NCI-H2227 (cell line): ENCODE data around the gene KIF1A.

Source experiments
- DNase-seq: peaks from one replicate; lab custom pipeline; 2025; ENCODE audit not compliant: unreplicated experiment; lab: John Stamatoyannopoulos, UW

The KIF1A gene

DNA sequence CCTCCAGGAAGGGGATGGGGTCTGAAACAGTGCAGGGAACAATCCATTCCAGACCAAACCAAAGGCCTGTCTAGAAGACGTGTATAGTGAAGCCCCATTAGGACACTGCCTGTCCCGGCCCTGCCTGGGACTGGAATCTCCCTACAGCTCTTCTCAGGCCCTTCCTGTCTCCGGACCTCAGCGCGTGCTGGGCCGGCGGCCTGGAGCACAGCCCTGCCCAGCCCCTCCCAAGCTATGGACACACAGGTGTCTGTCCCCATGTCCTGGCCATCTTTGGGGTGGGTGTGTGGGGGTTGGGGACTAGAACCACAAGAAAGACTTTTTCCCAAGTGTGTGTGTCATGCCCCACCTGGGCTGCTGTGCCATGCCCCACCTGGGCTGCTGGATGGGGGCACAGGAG, 51.8 kb downstream of the KIF1A start:
- no peak for DNase-seq

DNA sequence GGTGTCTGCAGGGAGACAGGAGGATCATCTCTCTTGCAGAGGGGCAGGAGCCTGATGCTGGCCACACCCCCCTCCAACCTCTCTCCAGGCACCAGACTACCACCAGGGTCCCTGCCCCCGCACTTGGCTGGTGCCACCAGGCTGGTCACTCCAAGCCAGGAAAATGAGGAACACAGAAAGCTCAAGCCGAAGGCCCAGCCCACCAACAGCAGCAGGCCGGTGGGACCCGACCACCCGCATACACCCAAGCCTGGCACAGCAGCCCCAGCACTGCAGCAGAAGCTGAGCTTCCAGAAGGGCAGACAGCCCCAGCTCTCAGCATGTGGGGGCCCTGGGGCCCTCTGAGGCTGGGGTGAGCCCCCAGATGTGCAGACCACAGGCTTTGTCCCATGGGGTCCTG, 52.7 kb downstream of the KIF1A start:
- no peak for DNase-seq

DNA sequence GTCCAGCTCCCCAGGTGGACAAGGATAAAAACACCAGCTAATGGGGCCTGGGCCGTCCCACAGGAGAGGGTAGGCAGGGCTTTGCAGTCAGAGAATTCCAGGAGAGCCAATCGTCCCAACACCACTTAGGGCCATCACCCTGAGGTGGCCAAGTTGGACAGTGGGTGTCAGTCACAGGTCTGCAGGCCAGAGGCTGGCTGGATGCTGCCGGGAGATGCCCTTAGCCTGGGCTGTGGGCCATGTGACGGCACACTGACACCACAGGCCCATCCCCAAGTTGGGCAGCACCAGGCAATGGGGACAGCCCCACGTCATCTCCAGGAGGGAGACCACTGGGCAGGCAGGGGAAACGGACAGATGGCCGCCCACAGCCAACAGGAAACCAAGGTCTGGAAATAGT, 53.9 kb downstream of the KIF1A start:
- no peak for DNase-seq

DNA sequence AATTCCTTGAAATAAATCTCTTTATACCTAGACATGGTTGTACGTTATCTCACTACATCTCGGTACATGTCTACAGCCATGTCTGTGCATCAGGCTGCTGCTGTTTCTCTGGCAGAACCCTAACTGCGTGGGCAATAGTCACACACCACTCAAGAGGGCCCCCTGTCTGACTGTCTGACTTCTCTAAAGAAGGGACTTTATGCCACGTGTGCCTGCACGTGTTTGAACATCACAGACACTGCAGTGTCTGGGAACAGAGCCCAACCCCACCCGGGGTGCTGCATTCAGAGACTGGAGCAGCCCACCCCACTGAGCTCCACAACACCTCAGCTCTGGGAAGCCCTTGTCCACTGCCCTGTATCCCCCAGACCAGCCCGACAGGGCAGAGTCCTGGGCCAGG, 55.0 kb downstream of the KIF1A start:
- no peak for DNase-seq

DNA sequence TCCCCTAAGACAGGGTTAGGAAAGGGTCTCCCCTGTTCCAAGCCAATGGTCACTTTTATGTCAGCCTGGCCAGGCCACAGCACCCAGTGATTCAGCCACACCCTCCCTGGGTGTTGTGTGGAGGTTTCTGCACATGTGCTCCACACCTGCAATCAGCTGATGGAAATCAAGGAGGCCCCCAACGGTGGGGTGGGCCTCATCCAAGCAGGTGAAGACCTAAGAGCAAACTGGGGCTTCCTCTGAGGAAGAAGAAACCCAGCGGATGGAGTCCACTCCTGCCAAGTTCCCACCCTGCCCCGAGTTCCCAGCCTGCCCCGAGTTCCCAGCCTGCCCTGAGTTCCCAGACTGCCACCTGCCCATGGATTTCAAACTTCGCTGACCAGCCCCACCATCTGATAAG, 55.4 kb downstream of the KIF1A start:
- DNase-seq, result no peak

DNA sequence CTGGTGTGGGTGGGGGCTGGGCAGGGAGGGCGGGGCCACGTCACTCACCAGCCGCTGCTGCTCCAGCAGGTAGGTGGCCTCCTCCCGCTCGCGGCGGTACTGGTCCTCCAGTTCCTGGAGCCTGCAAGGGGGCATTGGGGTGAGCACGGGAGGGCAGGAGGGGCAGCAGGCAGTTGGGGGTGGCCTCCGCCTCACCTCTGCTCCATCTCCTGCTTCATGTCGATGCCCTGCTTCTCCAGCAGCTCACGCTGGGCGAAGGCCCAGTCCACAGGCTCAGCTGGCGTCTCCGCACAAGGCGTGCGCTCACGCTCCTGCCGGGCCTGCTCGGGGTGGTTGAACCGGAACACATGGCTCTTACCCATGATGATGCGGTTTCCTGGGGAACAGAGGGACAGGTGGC, 57.0 kb downstream of the KIF1A start:
- DNase-seq, result no peak

DNA sequence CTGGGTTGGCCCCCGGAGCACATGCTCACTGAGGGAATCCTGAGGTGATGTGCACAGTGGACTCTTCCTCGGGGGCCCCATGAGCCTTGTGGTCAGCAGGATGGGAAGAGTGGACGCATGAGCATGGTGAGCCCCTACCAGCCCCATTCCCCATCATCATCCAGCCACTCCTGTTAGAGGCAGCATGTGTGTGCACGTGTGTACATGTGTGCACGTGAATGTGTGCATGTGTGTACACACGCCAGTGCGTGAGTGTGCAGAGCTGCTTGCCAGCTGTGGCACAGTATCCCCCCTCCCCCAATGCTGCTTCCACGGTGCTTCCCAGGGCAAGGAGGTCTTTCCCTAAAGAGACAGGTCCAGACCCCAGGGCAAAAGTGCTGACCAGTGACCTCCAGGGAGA, 57.8 kb downstream of the KIF1A start:
- DNase-seq, result no peak

DNA sequence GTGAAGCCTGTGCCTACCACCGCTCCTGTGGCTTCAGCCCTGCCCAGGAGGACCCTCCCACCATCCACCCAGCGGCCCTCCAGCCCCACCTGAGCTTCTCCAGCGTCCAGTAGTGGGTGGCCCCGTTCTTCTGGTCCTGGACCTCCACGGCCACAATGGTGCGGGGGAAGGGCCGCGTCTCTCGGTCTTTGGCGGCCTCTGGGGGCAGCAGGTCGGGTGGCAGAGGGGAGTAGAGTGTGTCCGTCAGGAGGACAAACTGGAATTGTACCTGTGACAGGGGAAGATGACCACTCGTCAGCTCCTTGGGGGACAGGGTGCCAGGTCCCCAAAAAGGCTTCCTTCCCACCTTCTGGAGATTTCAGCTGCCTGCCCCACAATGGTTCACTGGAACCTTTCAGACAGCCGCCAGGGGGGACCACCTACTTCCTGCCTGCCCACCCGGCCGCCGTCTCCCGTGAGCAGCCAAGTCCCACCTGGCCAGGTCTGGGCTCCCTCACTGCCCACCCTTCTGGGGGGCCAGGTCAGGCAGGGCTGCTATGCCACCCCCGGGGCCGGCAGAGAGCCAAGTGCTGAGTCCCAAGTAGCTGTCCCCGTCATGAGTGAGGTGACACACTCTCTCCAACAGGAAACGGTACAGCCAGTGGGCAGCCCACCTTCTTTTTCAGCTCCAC, 59.3 kb downstream of the KIF1A start:
- DNase-seq, result peak; percentile 31

DNA sequence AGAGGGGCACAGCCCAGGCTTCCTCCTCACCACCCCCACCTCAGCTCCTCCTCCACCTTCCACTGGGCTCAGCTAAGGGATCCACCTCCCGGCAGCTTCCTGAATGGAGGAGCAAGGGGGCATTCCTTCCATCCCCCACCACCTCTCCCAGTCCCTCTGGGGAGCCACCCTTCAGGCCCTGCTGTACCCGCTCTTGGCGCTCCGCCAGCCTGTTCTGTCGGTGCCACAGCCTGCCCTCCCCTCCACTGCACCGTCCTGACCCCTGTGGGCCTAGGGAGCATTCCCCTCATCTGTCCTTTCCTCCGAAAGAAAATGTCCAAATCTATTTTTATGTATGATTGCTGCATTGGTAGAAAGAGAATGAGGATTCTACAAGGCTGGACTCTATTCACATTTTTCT, 59.9 kb downstream of the KIF1A start:
- peak; percentile 44 for DNase-seq

DNA sequence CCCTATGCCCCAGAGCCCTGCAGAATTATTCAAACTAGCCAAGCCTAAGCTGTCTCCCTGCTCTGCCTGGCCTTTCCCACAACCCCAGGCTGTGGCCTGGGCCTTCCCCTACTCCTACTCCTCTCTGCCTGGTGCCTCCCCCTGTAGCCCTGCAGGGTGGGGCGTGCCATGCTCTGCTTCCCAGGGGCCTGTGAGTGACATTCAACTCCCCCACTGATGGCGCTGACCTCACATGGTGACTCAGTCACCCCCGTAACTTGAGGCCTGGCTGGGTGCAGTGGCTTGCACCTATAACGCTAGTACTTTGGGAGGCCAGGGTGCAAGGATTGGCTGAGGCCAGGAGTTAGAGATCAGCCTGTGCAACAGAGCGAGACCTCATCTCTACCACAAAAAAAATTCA, 60.6 kb downstream of the KIF1A start:
- DNase-seq, result no peak

DNA sequence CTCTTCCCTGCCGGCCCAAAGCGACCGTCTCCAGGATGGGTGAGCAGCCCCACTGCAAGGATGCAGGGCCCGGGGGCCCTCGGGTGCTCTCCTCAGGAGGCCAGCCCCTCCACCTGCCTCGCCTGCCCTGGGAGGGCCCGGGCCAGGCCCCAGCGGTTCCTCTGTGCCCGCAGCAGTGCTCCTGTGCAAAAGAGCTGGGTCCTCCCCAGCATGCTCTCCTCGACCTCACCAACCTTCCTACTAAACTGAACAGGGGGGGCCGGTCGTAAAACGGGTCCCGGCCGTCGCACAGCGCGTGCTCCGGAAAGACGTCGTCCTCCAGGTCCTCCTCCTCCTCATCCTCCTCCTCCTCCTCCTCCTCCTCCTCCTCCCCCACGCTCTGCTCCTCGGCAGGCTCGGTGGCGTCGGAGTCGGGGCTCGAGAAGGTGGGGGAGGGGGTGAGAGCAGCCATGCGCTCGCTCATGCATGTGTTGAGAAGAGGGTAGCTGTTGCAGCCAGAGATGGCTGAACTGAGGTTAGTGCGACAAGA, 62.9 kb downstream of the KIF1A start:
- no peak for DNase-seq

DNA sequence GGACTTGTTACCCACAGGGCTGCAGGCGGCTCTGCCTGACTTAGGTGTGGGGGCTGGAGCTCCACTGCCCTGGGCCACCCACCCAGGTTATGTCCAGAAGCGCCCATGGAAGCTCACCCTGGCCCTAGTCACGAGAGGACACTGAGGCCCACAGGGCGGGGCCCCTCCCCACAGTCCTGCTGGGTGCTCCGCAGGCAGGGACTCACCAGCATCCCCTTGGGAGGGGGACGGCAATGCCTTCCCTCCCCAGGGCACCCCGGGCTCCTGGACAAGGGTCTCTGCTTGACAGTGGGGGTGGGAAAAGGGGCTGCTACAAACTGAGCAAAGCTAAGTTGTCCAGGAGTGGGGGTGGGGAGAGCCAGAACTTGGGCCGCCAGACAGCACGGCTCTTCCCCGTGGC, 67.8 kb downstream of the KIF1A start:
- DNase-seq, result no peak

DNA sequence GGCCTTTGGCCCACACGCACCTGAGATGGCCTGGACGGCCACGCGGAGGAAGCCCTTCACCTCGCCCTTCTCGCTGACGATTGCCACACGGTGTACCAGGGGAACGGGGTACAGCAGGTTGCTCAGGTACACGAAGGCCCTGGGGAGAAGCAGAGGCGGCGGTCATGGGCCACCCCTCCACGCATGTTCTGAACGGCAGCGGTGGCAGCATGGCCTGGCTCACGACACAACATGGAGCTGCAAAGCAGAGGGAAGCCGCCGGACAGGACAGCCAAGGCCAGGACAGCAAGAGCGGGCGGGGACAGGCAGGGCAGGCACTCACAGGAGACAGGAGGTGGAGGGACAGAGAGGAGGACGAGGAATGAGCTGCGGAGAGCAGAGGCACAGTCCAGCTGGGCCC, 69.6 kb downstream of the KIF1A start:
- DNase-seq, result no peak

DNA sequence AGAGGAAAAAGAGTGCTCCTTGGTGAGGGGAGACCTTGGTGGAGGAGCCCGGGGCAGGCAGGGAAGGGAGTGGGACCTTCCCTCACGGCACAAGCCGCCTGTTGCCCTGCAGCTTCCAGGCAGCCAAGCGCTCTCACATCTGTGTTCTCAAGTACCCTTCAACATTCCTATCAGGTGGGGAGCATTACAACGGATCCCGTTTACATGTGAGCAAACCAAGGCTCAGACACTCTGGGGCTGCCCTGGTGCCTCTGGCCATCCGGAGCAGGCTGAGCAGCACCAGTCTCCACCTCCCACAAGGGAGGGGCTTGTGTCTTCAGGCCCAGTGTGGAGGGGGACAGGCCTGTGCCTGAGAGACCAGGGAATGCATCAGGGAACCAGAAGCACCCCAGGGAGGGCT, 70.5 kb downstream of the KIF1A start:
- no peak for DNase-seq

DNA sequence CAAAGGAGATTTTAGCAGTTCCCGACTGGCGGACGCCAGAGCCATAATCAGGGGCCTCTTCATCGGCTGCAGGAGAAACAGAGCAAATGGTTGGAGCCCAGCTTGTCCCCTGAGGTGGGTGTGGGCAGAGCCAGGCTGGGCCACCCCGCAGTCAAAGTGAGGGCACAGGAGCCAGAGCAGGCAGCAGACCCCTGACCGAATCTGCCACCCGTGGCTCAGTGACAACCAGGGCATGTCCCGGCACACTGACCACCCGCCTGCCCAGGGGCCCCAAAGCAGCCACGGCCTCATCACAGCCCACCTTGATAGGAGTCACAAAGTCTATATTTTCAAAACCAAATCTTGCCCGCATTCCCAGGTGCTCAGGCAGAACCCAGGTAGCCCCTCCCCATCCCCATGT, 72.8 kb downstream of the KIF1A start:
- no peak for DNase-seq

DNA sequence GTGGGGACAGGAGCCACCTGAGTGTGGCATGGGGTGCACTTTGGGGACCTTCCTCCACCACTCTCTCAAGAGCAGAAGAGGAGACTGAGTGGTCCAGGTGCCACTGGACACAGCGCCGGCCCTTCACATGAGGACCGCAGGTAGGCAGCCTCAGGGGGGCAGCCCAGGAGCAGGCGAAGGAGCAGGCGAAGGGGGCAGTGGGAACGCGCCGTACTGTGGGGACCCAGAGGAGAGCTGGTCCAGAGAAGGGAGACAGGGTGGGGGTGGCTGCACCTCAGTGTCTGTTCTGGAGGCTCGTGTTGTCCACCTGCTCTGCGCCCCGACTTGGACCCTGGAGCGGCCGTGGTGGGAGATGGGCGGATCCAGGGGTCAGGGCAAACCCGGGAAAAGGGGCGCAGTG, 73.3 kb downstream of the KIF1A start:
- no peak for DNase-seq

DNA sequence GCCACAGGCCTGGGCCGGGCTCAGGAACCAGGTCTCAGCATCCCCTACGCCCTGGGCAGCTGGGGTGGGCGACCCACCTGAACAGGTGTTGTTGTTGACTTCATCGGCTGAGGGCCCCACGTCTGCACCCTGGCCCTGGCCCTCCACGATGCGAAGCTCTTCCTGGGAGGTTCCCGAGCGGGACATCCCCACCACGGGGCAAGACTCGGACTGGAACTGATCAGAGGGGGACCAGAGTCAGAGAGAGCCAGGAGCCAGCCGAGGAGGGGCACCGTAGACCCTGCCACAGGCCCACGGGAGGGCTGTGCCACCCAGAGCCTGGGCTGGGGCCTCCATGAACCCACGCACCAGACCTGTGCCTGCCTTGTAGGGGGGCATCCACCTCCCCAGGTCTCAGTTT, 74.1 kb downstream of the KIF1A start:
- no peak for DNase-seq

DNA sequence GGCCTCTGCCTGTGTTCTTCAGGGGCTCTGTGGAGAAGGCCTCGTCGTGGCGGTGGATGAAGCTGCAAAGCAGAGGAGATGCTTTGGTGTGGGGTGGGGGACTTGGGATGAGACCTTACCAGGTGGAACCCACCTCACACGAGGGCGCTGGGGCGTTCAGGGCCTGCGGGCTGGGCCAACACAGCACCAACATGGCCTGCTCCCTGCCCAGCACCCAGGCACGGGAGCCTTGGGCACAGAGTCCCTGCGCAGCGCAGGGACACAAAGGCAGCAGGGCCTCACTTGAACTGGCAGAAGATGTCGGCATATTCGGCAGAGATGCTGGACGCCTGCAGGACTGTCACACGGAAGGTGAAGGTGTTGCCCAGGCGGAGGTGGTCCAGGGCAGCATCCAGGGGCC, 74.6 kb downstream of the KIF1A start:
- DNase-seq, result no peak

DNA sequence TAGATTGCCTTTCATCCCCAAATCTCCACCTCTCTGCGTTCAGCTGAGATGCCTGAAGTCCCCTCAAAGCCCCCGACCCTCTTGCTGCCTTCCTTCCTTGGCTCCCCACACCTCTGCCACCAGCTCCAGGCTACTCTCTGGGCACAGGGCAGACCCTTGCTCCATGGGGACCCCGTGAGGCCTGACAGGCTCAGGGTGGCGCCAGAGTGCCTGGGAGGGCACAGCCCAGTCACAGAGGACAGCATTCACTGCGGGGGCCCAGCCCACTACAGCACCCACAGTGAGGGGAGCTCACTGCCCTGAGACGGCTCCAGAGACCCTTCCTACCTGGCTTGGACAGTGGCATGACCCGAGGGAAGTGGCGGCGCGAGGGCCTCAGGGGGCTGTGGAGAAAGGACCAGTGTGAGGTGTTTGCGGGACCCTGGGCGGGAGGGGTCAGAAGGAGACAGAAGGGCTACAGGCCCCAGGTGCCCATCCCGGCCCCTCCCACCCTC, 77.4 kb downstream of the KIF1A start:
- no peak for DNase-seq

DNA sequence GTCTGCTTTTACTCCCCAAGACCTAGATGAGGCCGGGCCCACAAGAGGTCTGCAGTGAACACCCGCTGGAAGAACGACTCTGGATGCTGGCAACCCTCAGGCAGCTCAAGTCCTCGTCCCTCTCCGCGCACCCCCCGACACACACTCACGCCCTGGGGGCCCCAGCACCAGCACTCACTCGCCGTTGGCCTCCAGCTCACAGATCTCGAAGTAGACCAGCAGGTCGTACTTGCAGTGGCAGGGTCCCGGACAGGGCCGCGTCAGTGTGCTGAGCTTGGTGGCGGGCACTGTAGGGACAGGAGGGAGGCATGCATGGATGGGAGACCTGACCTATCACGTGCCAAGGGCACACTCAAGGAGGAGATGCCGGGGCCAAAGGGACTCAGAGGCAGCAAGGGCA, 78.9 kb downstream of the KIF1A start:
- DNase-seq, result no peak

DNA sequence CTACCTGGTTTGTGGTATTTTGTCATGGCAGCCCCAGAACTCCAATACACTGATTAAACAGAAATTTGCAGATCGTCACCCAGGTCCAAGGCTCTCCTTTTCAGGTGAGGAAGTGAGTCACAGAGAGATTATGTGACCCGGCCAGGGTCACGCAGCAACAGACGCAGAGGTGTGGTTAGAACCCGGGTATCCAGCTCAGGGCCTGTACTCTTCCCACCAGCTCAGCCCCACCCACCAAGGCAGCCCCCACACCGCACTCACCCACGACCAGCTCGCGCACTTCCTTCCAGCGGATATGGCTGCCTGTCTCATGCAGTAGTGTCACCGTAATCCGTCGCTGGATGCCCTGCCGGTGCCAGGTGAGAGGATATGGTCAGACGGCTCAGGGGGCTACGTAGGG, 80.2 kb downstream of the KIF1A start:
- DNase-seq, result peak; percentile 12

DNA sequence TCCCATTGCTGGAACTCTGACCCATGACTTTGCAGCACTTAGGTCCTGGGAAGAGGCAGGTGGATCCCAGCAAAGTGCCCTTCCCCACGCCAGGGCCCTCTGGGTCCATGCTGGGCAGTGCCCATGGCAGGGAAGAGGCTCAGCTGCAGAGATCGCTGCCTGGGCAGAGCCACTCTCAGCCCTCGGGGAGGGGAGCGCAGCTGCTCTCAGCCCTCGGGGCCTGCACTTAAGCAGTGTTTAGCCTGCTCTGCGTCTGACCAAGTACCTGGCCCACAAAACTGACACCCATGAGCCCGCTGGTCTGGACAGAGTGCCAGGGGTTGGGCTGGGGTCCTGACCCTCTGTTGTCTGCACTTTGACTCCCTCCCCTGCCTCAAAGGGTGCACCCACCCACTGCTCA, 82.1 kb downstream of the KIF1A start:
- no peak for DNase-seq

DNA sequence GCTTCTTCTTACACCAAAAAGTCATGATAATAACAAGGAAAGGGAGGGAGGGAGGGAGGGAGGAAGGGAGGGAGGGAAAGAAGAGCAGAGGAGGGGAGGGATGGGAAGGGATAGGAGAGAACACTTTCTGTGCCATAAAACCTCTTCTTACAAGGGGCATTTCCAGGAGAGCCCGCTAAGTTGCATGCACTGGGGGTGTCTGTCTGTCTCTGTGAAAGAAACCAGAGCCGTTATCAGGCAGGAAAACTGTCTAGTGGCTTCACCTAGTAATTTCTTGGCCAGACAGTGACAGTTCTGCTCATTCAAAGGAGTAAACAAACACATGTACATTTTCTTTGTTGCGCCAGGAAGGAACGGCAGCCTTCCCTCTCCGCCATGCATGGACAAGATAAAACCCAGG, 82.5 kb downstream of the KIF1A start:
- peak; percentile 18 for DNase-seq
